OCI-LY7 (cell line): Measurements from ENCODE around the gene PIAS4.

Experiments used
- EZH2phosphoT487 ChIP-seq: fragments of 200-600 bp; sonication (generic); IDR thresholded peaks from 2 replicates; pipeline ENCODE4 v1.6.1; 2018; ENCODE audit warnings: low read depth, borderline replicate concordance, mild to moderate bottlenecking, mixed run types, antibody characterized with exemption, low read length, moderate library complexity, mixed read lengths
- TF ChIP-seq, protein P1 (sequence below): fragments of 200-600 bp; sonication (generic); conservative IDR thresholded peaks from 2 replicates; pipeline ENCODE4 v1.5.1; 2014; ENCODE audit warnings: mild to moderate bottlenecking, antibody characterized with exemption, low read length, moderate library complexity, mixed read lengths

DNA sequence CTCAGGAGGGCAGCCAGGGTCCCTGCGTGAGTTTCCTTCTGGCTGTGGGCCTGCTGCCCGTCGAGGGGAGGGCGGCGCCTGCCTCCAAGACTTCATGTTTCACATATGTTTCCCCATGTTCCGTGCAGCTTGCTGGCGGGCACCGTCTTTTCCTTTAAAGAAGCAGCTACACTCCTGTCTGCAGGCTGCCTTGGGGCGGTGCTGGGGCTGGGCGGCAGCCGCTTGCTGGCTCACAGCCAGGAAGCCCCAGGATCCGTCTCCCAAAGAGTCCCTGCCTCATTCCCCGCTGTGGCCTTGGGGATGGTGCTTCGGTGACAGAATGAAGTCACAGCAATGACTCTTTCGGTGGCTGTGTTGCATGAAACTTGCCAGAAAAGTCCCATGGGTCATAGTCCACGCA, 24.9 kb downstream of the PIAS4 start:
- TF ChIP-seq, protein P1, sequence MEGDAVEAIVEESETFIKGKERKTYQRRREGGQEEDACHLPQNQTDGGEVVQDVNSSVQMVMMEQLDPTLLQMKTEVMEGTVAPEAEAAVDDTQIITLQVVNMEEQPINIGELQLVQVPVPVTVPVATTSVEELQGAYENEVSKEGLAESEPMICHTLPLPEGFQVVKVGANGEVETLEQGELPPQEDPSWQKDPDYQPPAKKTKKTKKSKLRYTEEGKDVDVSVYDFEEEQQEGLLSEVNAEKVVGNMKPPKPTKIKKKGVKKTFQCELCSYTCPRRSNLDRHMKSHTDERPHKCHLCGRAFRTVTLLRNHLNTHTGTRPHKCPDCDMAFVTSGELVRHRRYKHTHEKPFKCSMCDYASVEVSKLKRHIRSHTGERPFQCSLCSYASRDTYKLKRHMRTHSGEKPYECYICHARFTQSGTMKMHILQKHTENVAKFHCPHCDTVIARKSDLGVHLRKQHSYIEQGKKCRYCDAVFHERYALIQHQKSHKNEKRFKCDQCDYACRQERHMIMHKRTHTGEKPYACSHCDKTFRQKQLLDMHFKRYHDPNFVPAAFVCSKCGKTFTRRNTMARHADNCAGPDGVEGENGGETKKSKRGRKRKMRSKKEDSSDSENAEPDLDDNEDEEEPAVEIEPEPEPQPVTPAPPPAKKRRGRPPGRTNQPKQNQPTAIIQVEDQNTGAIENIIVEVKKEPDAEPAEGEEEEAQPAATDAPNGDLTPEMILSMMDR = no peak
- TF ChIP-seq EZH2phosphoT487 = no peak
